K562 (cell line): ENCODE results near the gene FBLN7. TPM values are rescaled to one million over a fixed set of nuclear protein-coding genes. Genes with fewer than 3 reads are reported as not detected.

ENCODE experiments used
- ATAC-seq: fragments of 200-7000 bp; cut with Tn5 transposase; 3 replicates; pipeline ENCODE4 v1.9.1; 2020; ENCODE audit warnings: moderate library complexity
- Bru-seq: library from RNA; stranded (reverse); fragments of 400-500 nt; gene quantifications from one replicate; lab custom pipeline; 2021; lab: Mats Ljungman, UMichigan
- BruChase-seq, 2 experiments: library from RNA; stranded (reverse); fragments of 400-500 nt; gene quantifications; one replicate each; lab custom pipeline; 2021; lab: Mats Ljungman, UMichigan
- BruUV-seq: library from RNA; stranded (reverse); fragments of 400-500 nt; replicated peaks from 2 replicates; lab custom pipeline; 2021; lab: Mats Ljungman, UMichigan
- CTCF ChIA-PET: fragments of 300-600 bp; formaldehyde crosslinking; extraction: SDS; loops from one replicate; lab custom pipeline; 2021; ENCODE audit warnings: low intra/inter-chr PET ratio; lab: Yijun Ruan, JAX
- POLR2A ChIA-PET: fragments of 300-600, 350-650 bp; sonication (Branson Sonifier 250); formaldehyde crosslinking; extraction: SDS; loops from one replicate; lab custom pipeline; 2021; ENCODE audit warnings: antibody characterized with exemption, inconsistent platforms; lab: Yijun Ruan, JAX
- DNase-seq, 4 experiments: peaks; one replicate each; pipeline versions ENCODE4 v3.0.0 to v3.0.0-alpha.2; 2011 to 2018; ENCODE audit warnings: low spot score in 3 of 4, mixed read lengths in 3 of 4; ENCODE audit errors: extremely low read depth in 1 of 4
- FAIRE-seq: peaks from 2 replicates; lab custom pipeline; 2011; peaks lifted over from hg19 to GRCh38; lab: Jason Lieb, UNC
- H2AFZ ChIP-seq: 2 replicates; pipeline ENCODE4 v1.6.0; 2011; ENCODE audit warnings: low read depth, low read length, control low read depth, inconsistent platforms
- H3K27ac ChIP-seq: fragments of 200-600 bp; 3 replicates; pipeline ENCODE4 v1.8.0; 2011; ENCODE audit warnings: low read depth, mild to moderate bottlenecking, control low read depth, inconsistent platforms, low read length, moderate library complexity, mixed read lengths; ENCODE audit errors: extremely low read depth
- H3K27me3 ChIP-seq, 2 experiments: fragments of 300-600 bp in 1 of 2; 2 replicates in 1 of 2; 3 replicates in 1 of 2; pipeline versions ENCODE4 v1.6.0 to v1.8.0; 2011; ENCODE audit warnings: inconsistent platforms in 2 of 2, low read length in 2 of 2, mild to moderate bottlenecking in 1 of 2, mixed read lengths in 1 of 2, moderate library complexity in 1 of 2; ENCODE audit not compliant: control insufficient read depth in 2 of 2, insufficient read depth in 2 of 2
- H3K36me3 ChIP-seq: fragments of 300-600 bp; 3 replicates; pipeline ENCODE4 v1.8.0; 2011; ENCODE audit warnings: mild to moderate bottlenecking, low read length, inconsistent platforms; ENCODE audit not compliant: control insufficient read depth, insufficient read depth
- H3K4me1 ChIP-seq, 2 experiments: fragments of 200-600 bp in 1 of 2; replicated peaks in 1 of 2; 2 replicates in 1 of 2; 3 replicates in 1 of 2; pipeline versions ENCODE4 v1.5.1 to v1.8.0; 2011; ENCODE audit warnings: inconsistent platforms in 2 of 2, low read length in 2 of 2, mild to moderate bottlenecking in 1 of 2, mixed read lengths in 1 of 2, moderate library complexity in 1 of 2; ENCODE audit not compliant: control insufficient read depth in 2 of 2, insufficient read depth in 2 of 2
- H3K4me2 ChIP-seq: 2 replicates; pipeline ENCODE4 v1.6.1; 2011; ENCODE audit warnings: low read length, control low read depth, inconsistent platforms, mixed read lengths; ENCODE audit not compliant: insufficient read depth
- H3K4me3 ChIP-seq: fragments of 200-600 bp; sonication (generic), shearing (Covaris generic); 2 replicates; pipeline ENCODE4 v1.5.1; 2016; ENCODE audit warnings: control low read depth, inconsistent platforms
- H3K79me2 ChIP-seq: fragments of 200-600 bp; 3 replicates; pipeline ENCODE4 v1.8.0; 2011; ENCODE audit warnings: low read length, inconsistent platforms; ENCODE audit not compliant: control insufficient read depth, insufficient read depth
- H3K9ac ChIP-seq, 2 experiments: 2 replicates each; pipeline versions ENCODE4 v1.6.0 to v1.6.1; 2011; ENCODE audit warnings: low read depth in 2 of 2, low read length in 2 of 2, control low read depth in 1 of 2, inconsistent platforms in 1 of 2, mild to moderate bottlenecking in 1 of 2, mixed read lengths in 1 of 2; ENCODE audit not compliant: insufficient read depth in 1 of 2
- H3K9me1 ChIP-seq: one replicate; pipeline ENCODE4 v1.6.0; 2011; ENCODE audit warnings: inconsistent platforms, mild to moderate bottlenecking, low read length, moderate library complexity; ENCODE audit not compliant: control insufficient read depth, insufficient read depth
- H3K9me3 ChIP-seq: replicated peaks from 2 replicates; pipeline ENCODE4 v1.5.1; 2011; ENCODE audit warnings: low read depth, low read length, inconsistent platforms; ENCODE audit not compliant: control insufficient read depth, insufficient read depth
- H4K20me1 ChIP-seq: replicated peaks from 2 replicates; pipeline ENCODE4 v1.6.1; 2011; ENCODE audit warnings: low read length, inconsistent platforms, mixed read lengths; ENCODE audit not compliant: control insufficient read depth, insufficient read depth
- ZBTB33 ChIP-seq: sonication (generic); formaldehyde crosslinking; IDR thresholded peaks from 2 replicates; pipeline ENCODE4 v1.8.1; 2023; ENCODE audit warnings: mild to moderate bottlenecking, missing genetic modification reagents
- ZFP1 ChIP-seq: fragments of 450-650 bp; formaldehyde crosslinking; IDR thresholded peaks from 2 replicates; pipeline ENCODE4 v1.4.0; 2020; ENCODE audit warnings: mild to moderate bottlenecking, mixed read lengths
- WGBS: fragments of 100-300 bp; shearing (Covaris generic); methylation state at CpG from one replicate; pipeline ENCODE4 v1.1.6; 2016; ENCODE audit warnings: low coverage, mixed read lengths; ENCODE audit not compliant: insufficient coverage; ENCODE audit errors: missing lambda C conversion rate; 5-methylcytosine and 5-hydroxymethylcytosine counted together
- in situ Hi-C: fragments of 300-500 bp; cut with MboI; formaldehyde crosslinking; loops from 4 replicates; pipeline ENCODE4 v1.15.0; 2018; ENCODE audit warnings: inconsistent platforms, mixed read lengths
- intact Hi-C: fragments of 100-400 bp; cut with micrococcal nuclease; formaldehyde crosslinking; loops from 2 replicates; pipeline ENCODE4 v1.14.2; 2022
- long read RNA-seq, 3 experiments: library from polyadenylated mRNA in 2 of 3; library from RNA in 1 of 3; unstranded in 2 of 3; stranded (forward) in 1 of 3; transcript quantifications; one replicate each; pipeline ENCODE4 v2.0.0, GENCODE V29; 2019 to 2022
- polyA minus RNA-seq, 3 experiments: library from RNA; depleted of rRNA, polyadenylated mRNA; stranded (reverse); fragments of >200 nt; gene quantifications; 2 replicates each; pipeline ENCODE4 v1.2.3, GENCODE V29; 2011
- polyA plus RNA-seq, 8 experiments: library from polyadenylated mRNA; depleted of rRNA in 4 of 8; stranded (reverse) in 5 of 8; unstranded in 3 of 8; fragments of >200 nt; fragmentation: Nextera tagmentation in 2 of 8; fragmentation: Illumina TruSeq in 1 of 8; extraction: Ambion mirVana in 2 of 8; extraction: Trizol in 1 of 8; gene quantifications; 2 replicates each; pipeline versions ENCODE4 v1.2.1 to v1.2.3, GENCODE V29; 2011 to 2014; ENCODE audit warnings: inconsistent platforms in 1 of 8, missing spikeins in 1 of 8
- total RNA-seq, 7 experiments: library from RNA; depleted of rRNA in 6 of 7; stranded (reverse); fragments of >200 nt in 6 of 7; fragmentation: Illumina TruSeq in 2 of 7; extraction: Trizol in 2 of 7; gene quantifications; 2 replicates each; pipeline versions ENCODE4 v1.2.1 to v1.2.3, GENCODE V29; 2011 to 2021; ENCODE audit warnings: low replicate concordance in 1 of 7

The FBLN7 gene
- total RNA-seq (2011; cell fraction: chromatin; rRNA removed; ENCODE audit: low replicate concordance): not detected in 2 replicates
- total RNA-seq (2011; cell fraction: nucleolus; rRNA removed): not detected in 2 replicates
- not detected in 2 replicates for total RNA-seq (2011; cell fraction: nucleoplasm; rRNA removed)
- total RNA-seq (2014; rRNA removed): not detected in 2 replicates
- total RNA-seq (2014; rRNA removed; fragmentation: Illumina TruSeq; extraction: Trizol): not detected in 2 replicates
- total RNA-seq (2015; rRNA removed; fragmentation: Illumina TruSeq; extraction: Trizol): not detected in 2 replicates
- 0.13 TPM in 1 of 2 replicates, not detected in the other for total RNA-seq (2021)
- polyA plus RNA-seq (2011; rRNA removed): not detected in 2 replicates
- not detected in 2 replicates for polyA plus RNA-seq (2011; cell fraction: cytosol; rRNA removed)
- not detected in 2 replicates for polyA plus RNA-seq (2011; cell fraction: nucleus; rRNA removed)
- not detected in 2 replicates for polyA plus RNA-seq (2012)
- not detected in 2 replicates for polyA plus RNA-seq (2014; fragmentation: Illumina TruSeq; extraction: Trizol)
- not detected for polyA plus RNA-seq (2014; fragmentation: Nextera tagmentation; extraction: Ambion mirVana)
- not detected in 2 replicates for polyA plus RNA-seq (2014; rRNA removed)
- polyA minus RNA-seq (2011; rRNA and poly(A)+ RNA removed): not detected in 2 replicates
- polyA minus RNA-seq (2011; cell fraction: cytosol; rRNA and poly(A)+ RNA removed): not detected in 2 replicates
- not detected in 2 replicates for polyA minus RNA-seq (2011; cell fraction: nucleus; rRNA and poly(A)+ RNA removed)
- percentile 4 among the genes with signal in this experiment for Bru-seq, nascent RNA
- percentile 34 among the genes with signal in this experiment for BruChase-seq, experiment 1, labeled RNA remaining after a 2-hour chase
- BruChase-seq, experiment 2, labeled RNA remaining after a 6-hour chase: percentile 31 among the genes with signal in this experiment
- long read RNA-seq, experiment 1: 0 reads
- long read RNA-seq, experiment 2: 0 reads
- long read RNA-seq, experiment 3: 0 reads

GRCh38 chr2:112138159-112139032 lies at the start of gene FBLN7:
FBLN7 (plus strand) TSS chr2:112138385; CDS start chr2:112138656, 271 bp downstream.
- Histone ChIP-seq H3K4me3 (no peak within 1 kb of the TSS), H3K9me1 (no peaks in the 10 kb centered on the region), H3K9ac (no peak within 1 kb of the TSS), H3K79me2 (no peaks in the 10 kb centered on the region), H3K27ac (no peak within 1 kb of the TSS), H3K4me2 (no peak within 1 kb of the TSS; the same call in 1 of the 2 replicates), H3K4me1 (peaks cover 0 to 10% of the 10 kb centered on the region in 2 experiments; a peak in 3 of 5 replicates), H3K36me3 (no peaks in the 10 kb centered on the region), H3K9me3 (no peaks in the 10 kb centered on the region), H3K27me3 (peaks cover 28 to 48% of the 10 kb centered on the region in 2 experiments; a peak in 4 of 5 replicates), H4K20me1 (no peaks in the 10 kb centered on the region), H2AFZ (no peak within 1 kb of the TSS)
- DNase-seq (no peak), ATAC-seq (no peak), FAIRE-seq (no peak)
- TF ChIP-seq ZBTB33 (0 out of 2 replicates have a peak, but pooled peaks have one; percentile 7), ZFP1 (CRISPR knock-in tag) (no peak)
- ChIA-PET CTCF (no interaction called here), POLR2A (interaction anchor here (1.0 kb wide), 1 partner anchor 117 kb away, joined by 3 read pairs; the partner anchor contains the start of gene ZC3H8)
- BruUV-seq: no TSS peak
- in situ Hi-C loops (no loop called here), intact Hi-C loops (no loop called here)
- WGBS: 45% methylated on average over 22 of the region's 84 CpGs
